ENCODE results near the gene MAPK14.

DNA sequence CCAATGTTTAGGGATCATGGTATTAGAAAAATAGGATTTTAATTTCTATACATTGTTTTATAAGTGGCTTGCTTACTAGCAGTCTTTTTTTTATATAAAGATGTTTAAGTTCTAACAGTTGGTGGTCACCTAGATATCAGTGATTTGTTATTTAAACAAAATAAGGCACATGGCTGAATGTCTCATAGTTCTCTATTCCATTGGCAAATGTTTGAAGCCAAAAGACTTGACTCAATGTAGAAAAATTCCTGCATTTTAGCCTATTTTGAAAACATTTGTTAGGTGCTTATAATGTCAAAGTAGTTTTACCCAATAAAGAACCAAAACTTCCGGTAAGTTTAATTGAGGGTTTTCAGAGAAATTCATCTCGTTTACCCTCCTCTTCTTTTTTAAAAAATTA lies 26.8 kb downstream of the MAPK14 start:
- TF ChIP-seq, protein P1, sequence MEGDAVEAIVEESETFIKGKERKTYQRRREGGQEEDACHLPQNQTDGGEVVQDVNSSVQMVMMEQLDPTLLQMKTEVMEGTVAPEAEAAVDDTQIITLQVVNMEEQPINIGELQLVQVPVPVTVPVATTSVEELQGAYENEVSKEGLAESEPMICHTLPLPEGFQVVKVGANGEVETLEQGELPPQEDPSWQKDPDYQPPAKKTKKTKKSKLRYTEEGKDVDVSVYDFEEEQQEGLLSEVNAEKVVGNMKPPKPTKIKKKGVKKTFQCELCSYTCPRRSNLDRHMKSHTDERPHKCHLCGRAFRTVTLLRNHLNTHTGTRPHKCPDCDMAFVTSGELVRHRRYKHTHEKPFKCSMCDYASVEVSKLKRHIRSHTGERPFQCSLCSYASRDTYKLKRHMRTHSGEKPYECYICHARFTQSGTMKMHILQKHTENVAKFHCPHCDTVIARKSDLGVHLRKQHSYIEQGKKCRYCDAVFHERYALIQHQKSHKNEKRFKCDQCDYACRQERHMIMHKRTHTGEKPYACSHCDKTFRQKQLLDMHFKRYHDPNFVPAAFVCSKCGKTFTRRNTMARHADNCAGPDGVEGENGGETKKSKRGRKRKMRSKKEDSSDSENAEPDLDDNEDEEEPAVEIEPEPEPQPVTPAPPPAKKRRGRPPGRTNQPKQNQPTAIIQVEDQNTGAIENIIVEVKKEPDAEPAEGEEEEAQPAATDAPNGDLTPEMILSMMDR (conservative IDR thresholded peaks at IDR 0.05): no peak
- no peak for TF ChIP-seq EZH2 (IDR thresholded peaks at IDR 0.05; ENCODE audit: low read depth)

Data from PC-9 (cell line).